Natural killer cell (primary cell): ENCODE data around the gene CD2. TPM values are rescaled to one million over a fixed set of nuclear protein-coding genes. Genes with fewer than 3 reads are reported as not detected.

ENCODE experiments used
- ATAC-seq, 3 donors: fragments of 150-1000 bp in 2 of 3; fragments of 200-7000 bp in 1 of 3; cut with Tn5 transposase; 1 replicate in 1 of 3; 2 replicates in 2 of 3; pipeline ENCODE4 v1.10.0; 2021; ENCODE audit warnings: mild to moderate bottlenecking in 2 of 3, moderate library complexity in 2 of 3
- DNase-seq, 2 donors: peaks; one replicate each; pipeline versions ENCODE4 v3.0.0 to v3.0.0-alpha.2; 2013 to 2021; ENCODE audit warnings: mixed read lengths in 1 of 2
- H3K27ac ChIP-seq: one replicate; pipeline ENCODE4 v1.5.1; 2013; ENCODE audit warnings: mild to moderate bottlenecking, low read length
- H3K27me3 ChIP-seq: one replicate; pipeline ENCODE4 v1.6.1; 2013; ENCODE audit warnings: low read length; ENCODE audit not compliant: control insufficient read depth, insufficient read depth
- H3K36me3 ChIP-seq: one replicate; pipeline ENCODE4 v1.6.1; 2013; ENCODE audit warnings: low read length; ENCODE audit not compliant: control insufficient read depth, insufficient read depth
- H3K4me1 ChIP-seq: one replicate; pipeline ENCODE4 v1.6.1; 2013; ENCODE audit warnings: low read length; ENCODE audit not compliant: control insufficient read depth, insufficient read depth
- H3K4me3 ChIP-seq: one replicate; pipeline ENCODE4 v1.5.1; 2013; ENCODE audit warnings: low read length
- H3K9me3 ChIP-seq: one replicate; pipeline ENCODE4 v1.6.1; 2013; ENCODE audit warnings: low read length; ENCODE audit not compliant: control insufficient read depth, insufficient read depth
- H3K27ac Mint-ChIP-seq, 2 donors: one replicate each; pipeline ENCODE4 v1.8.0; 2022; ENCODE audit warnings: mild to moderate bottlenecking in 2 of 2, mixed read lengths in 2 of 2, moderate library complexity in 1 of 2
- H3K27me3 Mint-ChIP-seq, 2 donors: one replicate each; pipeline ENCODE4 v1.8.0; 2022; ENCODE audit warnings: low read depth in 2 of 2, mixed read lengths in 2 of 2
- H3K36me3 Mint-ChIP-seq: one replicate; pipeline ENCODE4 v1.8.0; 2022; ENCODE audit warnings: mixed read lengths
- H3K4me1 Mint-ChIP-seq, 2 donors: one replicate each; pipeline ENCODE4 v1.8.0; 2022; ENCODE audit warnings: mixed read lengths in 2 of 2
- H3K4me3 Mint-ChIP-seq: one replicate; pipeline ENCODE4 v1.8.0; 2022; ENCODE audit warnings: mild to moderate bottlenecking, moderate library complexity, mixed read lengths
- H3K9me3 Mint-ChIP-seq, 2 donors: one replicate each; pipeline ENCODE4 v1.8.0; 2022; ENCODE audit warnings: mixed read lengths in 2 of 2
- CTCF ChIP-seq: fragments of 200-600 bp; IDR thresholded peaks from one replicate; pipeline ENCODE4 v1.8.0; 2022; ENCODE audit warnings: antibody characterized with exemption
- WGBS: methylation state at CpG from one replicate; pipeline ENCODE4 v1.1.7; 2013; ENCODE audit warnings: missing lambda C conversion rate; ENCODE audit not compliant: insufficient coverage; 5-methylcytosine and 5-hydroxymethylcytosine counted together
- intact Hi-C: fragments of 100-400 bp; cut with micrococcal nuclease; formaldehyde crosslinking; loops from one replicate; pipeline ENCODE4 v1.14.2; 2022
- total RNA-seq, 4 donors: library from RNA; stranded (reverse); fragments of 120-200 nt in 1 of 4; gene quantifications; one replicate each; pipeline versions ENCODE4 v1.2.3 to v1.2.4, GENCODE V29; 2013 to 2022

CD2 gene
- total RNA-seq, 3 donors from 2014 or later (not counting 1 experiment from before 2014, with no cell fraction given): 30.4 to 93.4 (median 60.8) TPM

- no peaks in the 10 kb centered on the region for H3K36me3 Mint-ChIP-seq
- Histone ChIP-seq H3K9me3 (no peaks in the 10 kb centered on the region), H3K4me3 (no peak overlapping the region), H3K4me1 (peaks cover 5% of the 10 kb centered on the region), H3K36me3 (no peaks in the 10 kb centered on the region), H3K27ac (no peak overlapping the region), H3K27me3 (no peaks in the 10 kb centered on the region)
- H3K4me3 Mint-ChIP-seq: no peak overlapping the region
- DNase-seq (no peak), ATAC-seq (no peak)
- WGBS: 98% methylated on average over 6 of the region's 6 CpGs
- intact Hi-C loops: no loop called here
- no peak for TF ChIP-seq CTCF
- peaks cover 8 to 9% of the 10 kb centered on the region in 2 donors for H3K4me1 Mint-ChIP-seq
- H3K9me3 Mint-ChIP-seq: no peaks in the 10 kb centered on the region
- no peak overlapping the region for H3K27ac Mint-ChIP-seq
- H3K27me3 Mint-ChIP-seq: peaks cover 0 to 2% of the 10 kb centered on the region in 2 donors
Observed at GRCh38 chr1:116732726-116733125, 21.5 kb upstream of the CD2 start.

GRCh38 chr1:116733476-116734365 is 20.5 kb upstream of the CD2 start:
- Mint-ChIP-seq H3K27me3 (peaks cover 0 to 2% of the 10 kb centered on the region in 2 donors), H3K27ac (no peak overlapping the region), H3K9me3 (no peaks in the 10 kb centered on the region), H3K36me3 (no peaks in the 10 kb centered on the region), H3K4me1 (peaks cover 18 to 19% of the 10 kb centered on the region in 2 donors), H3K4me3 (no peak overlapping the region)
- H3K4me3 ChIP-seq: no peak overlapping the region
- H3K27ac ChIP-seq: no peak overlapping the region
- H3K9me3 ChIP-seq: no peaks in the 10 kb centered on the region
- peaks cover 15% of the 10 kb centered on the region for H3K4me1 ChIP-seq
- 92% methylated on average over 5 of the region's 5 CpGs for WGBS
- intact Hi-C loops: no loop called here
- no peaks in the 10 kb centered on the region for H3K27me3 ChIP-seq
- H3K36me3 ChIP-seq: no peaks in the 10 kb centered on the region
- no peak for TF ChIP-seq CTCF
- DNase-seq: no peak
- no peak for ATAC-seq

GRCh38 chr1:116735246-116735645 is 19.0 kb upstream of the CD2 start:
- intact Hi-C loops: loop anchor here (5.0 kb wide), 2 partner anchors 163 to 197 kb away; partner anchors contain the start of gene CD58
- Mint-ChIP-seq H3K27ac (no peak overlapping the region), H3K27me3 (no peaks in the 10 kb centered on the region), H3K9me3 (no peaks in the 10 kb centered on the region), H3K4me1 (peaks cover 33 to 34% of the 10 kb centered on the region in 2 donors), H3K4me3 (no peak overlapping the region), H3K36me3 (no peaks in the 10 kb centered on the region)
- Histone ChIP-seq H3K4me1 (peaks cover 31% of the 10 kb centered on the region), H3K27me3 (no peaks in the 10 kb centered on the region), H3K36me3 (no peaks in the 10 kb centered on the region), H3K9me3 (no peaks in the 10 kb centered on the region), H3K27ac (no peak overlapping the region), H3K4me3 (no peak overlapping the region)
- TF ChIP-seq CTCF: no peak
- DNase-seq (no peak), ATAC-seq (no peak)
- WGBS: 90% methylated on average over 8 of the region's 8 CpGs
